Measurements from ENCODE around the gene DIS3L.

GRCh38 chr15:66327736-66328135, 34.4 kb downstream of the DIS3L start:
- TF ChIP-seq, protein P1, sequence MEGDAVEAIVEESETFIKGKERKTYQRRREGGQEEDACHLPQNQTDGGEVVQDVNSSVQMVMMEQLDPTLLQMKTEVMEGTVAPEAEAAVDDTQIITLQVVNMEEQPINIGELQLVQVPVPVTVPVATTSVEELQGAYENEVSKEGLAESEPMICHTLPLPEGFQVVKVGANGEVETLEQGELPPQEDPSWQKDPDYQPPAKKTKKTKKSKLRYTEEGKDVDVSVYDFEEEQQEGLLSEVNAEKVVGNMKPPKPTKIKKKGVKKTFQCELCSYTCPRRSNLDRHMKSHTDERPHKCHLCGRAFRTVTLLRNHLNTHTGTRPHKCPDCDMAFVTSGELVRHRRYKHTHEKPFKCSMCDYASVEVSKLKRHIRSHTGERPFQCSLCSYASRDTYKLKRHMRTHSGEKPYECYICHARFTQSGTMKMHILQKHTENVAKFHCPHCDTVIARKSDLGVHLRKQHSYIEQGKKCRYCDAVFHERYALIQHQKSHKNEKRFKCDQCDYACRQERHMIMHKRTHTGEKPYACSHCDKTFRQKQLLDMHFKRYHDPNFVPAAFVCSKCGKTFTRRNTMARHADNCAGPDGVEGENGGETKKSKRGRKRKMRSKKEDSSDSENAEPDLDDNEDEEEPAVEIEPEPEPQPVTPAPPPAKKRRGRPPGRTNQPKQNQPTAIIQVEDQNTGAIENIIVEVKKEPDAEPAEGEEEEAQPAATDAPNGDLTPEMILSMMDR (IDR thresholded peaks at IDR 0.05 in 4 of 5, conservative IDR thresholded peaks at IDR 0.05 in 1 of 5) = no peak
- no peak for TF ChIP-seq POLR2A (IDR thresholded peaks at IDR 0.05)
